SHP77 treated with DMSO at 0.1 percent for 48 hours (cell line): Measurements from ENCODE around the gene PRR15.

Source experiments
- DNase-seq: peaks from one replicate; lab custom pipeline; 2025; lab: John Stamatoyannopoulos, UW

The PRR15 gene

GRCh38 chr7:29569648-29570047 lies 6.0 kb downstream of the PRR15 start:
- no peak for DNase-seq

- DNase-seq = no peak
These were observed 8.9 kb downstream of the PRR15 start for GRCh38 chr7:29572558-29572957.

GRCh38 chr7:29573567-29573966 lies 9.9 kb downstream of the PRR15 start:
- DNase-seq = no peak

- no peak for DNase-seq
These were observed 11.0 kb downstream of the PRR15 start for GRCh38 chr7:29574659-29575058.

- DNase-seq = no peak
These were observed 23.7 kb downstream of the PRR15 start for GRCh38 chr7:29587195-29587808.

- no peak for DNase-seq
These were observed 24.6 kb downstream of the PRR15 start for GRCh38 chr7:29588212-29588611.

- no peak for DNase-seq
These were observed 25.5 kb downstream of the PRR15 start for GRCh38 chr7:29588900-29589696.

GRCh38 chr7:29592866-29593265 lies 29.2 kb downstream of the PRR15 start:
- no peak for DNase-seq

- no peak for DNase-seq
These were observed 29.8 kb downstream of the PRR15 start for GRCh38 chr7:29593459-29593858.

- DNase-seq = no peak
These were observed 33.1 kb downstream of the PRR15 start for GRCh38 chr7:29596593-29597178.

- DNase-seq = no peak
These were observed 33.6 kb downstream of the PRR15 start for GRCh38 chr7:29597266-29597665.

GRCh38 chr7:29598137-29598536 lies 34.5 kb downstream of the PRR15 start:
- no peak for DNase-seq

GRCh38 chr7:29598613-29599012 lies 35.0 kb downstream of the PRR15 start:
- peak; percentile 80 for DNase-seq

GRCh38 chr7:29599026-29599425 lies 35.4 kb downstream of the PRR15 start:
- DNase-seq = no peak

GRCh38 chr7:29600661-29601060 lies 37.0 kb downstream of the PRR15 start:
- no peak for DNase-seq

- DNase-seq = no peak
These were observed 40.4 kb downstream of the PRR15 start for GRCh38 chr7:29604052-29604451.

GRCh38 chr7:29604702-29605101 lies 41.1 kb downstream of the PRR15 start:
- no peak for DNase-seq

- DNase-seq = no peak
These were observed 42.0 kb downstream of the PRR15 start for GRCh38 chr7:29605671-29606070.

GRCh38 chr7:29606287-29606721 lies 42.7 kb downstream of the PRR15 start:
- no peak for DNase-seq

GRCh38 chr7:29606830-29607229 lies 43.2 kb downstream of the PRR15 start:
- no peak for DNase-seq

- DNase-seq = no peak
These were observed 43.6 kb downstream of the PRR15 start for GRCh38 chr7:29607259-29607658.

GRCh38 chr7:29607889-29608288 lies 44.3 kb downstream of the PRR15 start:
- DNase-seq = no peak
